Inflammatory macrophage treated with lipopolysaccharide for 1 hour (primary cell): Measurements from ENCODE around the gene SCUBE1.
A peak's percentile ranks its signal among the peaks of the same experiment; 100 is the strongest.

Experiments
- DNase-seq, 2 donors: peaks; one replicate each; pipeline ENCODE4 v3.0.0-alpha.2; 2020 to 2022

SCUBE1 gene

GRCh38 chr22:43151251-43152002 is 191.7 kb downstream of the SCUBE1 start, which contains the start of gene TSPO:
TSS of gene TSPO (plus strand) at chr22:43151559. CDS start at chr22:43159239, 7,680 bp downstream.
- DNase-seq: peak; percentile 64 to 65

GRCh38 chr22:43150731-43151206 is 192.4 kb downstream of the SCUBE1 start:
- DNase-seq: no peak

- peak in 1 of 2 donors; percentile 18 for DNase-seq
Measured at GRCh38 chr22:43148581-43148980, 194.6 kb downstream of the SCUBE1 start.

- peak; percentile 67 to 80 for DNase-seq
Measured at GRCh38 chr22:43147821-43148220, 195.4 kb downstream of the SCUBE1 start.
